HCT116 (cell line): ENCODE data around the gene NSD2.

ENCODE experiments used
- POLR2A ChIP-seq: IDR thresholded peaks from 2 replicates; pipeline ENCODE4 v1.7.0; 2011; ENCODE audit warnings: borderline replicate concordance; ENCODE audit not compliant: insufficient read depth, insufficient read length; ENCODE audit errors: extremely low read depth
- POLR2AphosphoS5 ChIP-seq: IDR thresholded peaks from 2 replicates; pipeline ENCODE4 v1.6.1; 2011; ENCODE audit warnings: mild to moderate bottlenecking, low read depth, low read length, moderate library complexity
- SRF ChIP-seq: IDR thresholded peaks from 2 replicates; pipeline ENCODE4 v1.6.1; 2012; ENCODE audit warnings: low read depth
- TF ChIP-seq, protein P1 (sequence below), 3 experiments: fragments of 200-600 bp in 1 of 3; sonication (generic) in 1 of 3; IDR thresholded peaks in 2 of 3; conservative IDR thresholded peaks in 1 of 3; 2 replicates each; pipeline ENCODE4 v1.5.1; 2012 to 2017; ENCODE audit warnings: low read depth in 2 of 3, low read length in 2 of 3, antibody characterized with exemption in 1 of 3, borderline replicate concordance in 1 of 3, control low read depth in 1 of 3, mild to moderate bottlenecking in 1 of 3, mixed read lengths in 1 of 3, mixed run types in 1 of 3, moderate library complexity in 1 of 3; ENCODE audit not compliant: insufficient read depth in 1 of 3
- TF ChIP-seq, protein P2 (sequence below): IDR thresholded peaks from 2 replicates; pipeline ENCODE4 v1.6.1; 2012; ENCODE audit warnings: low read depth

DNA sequence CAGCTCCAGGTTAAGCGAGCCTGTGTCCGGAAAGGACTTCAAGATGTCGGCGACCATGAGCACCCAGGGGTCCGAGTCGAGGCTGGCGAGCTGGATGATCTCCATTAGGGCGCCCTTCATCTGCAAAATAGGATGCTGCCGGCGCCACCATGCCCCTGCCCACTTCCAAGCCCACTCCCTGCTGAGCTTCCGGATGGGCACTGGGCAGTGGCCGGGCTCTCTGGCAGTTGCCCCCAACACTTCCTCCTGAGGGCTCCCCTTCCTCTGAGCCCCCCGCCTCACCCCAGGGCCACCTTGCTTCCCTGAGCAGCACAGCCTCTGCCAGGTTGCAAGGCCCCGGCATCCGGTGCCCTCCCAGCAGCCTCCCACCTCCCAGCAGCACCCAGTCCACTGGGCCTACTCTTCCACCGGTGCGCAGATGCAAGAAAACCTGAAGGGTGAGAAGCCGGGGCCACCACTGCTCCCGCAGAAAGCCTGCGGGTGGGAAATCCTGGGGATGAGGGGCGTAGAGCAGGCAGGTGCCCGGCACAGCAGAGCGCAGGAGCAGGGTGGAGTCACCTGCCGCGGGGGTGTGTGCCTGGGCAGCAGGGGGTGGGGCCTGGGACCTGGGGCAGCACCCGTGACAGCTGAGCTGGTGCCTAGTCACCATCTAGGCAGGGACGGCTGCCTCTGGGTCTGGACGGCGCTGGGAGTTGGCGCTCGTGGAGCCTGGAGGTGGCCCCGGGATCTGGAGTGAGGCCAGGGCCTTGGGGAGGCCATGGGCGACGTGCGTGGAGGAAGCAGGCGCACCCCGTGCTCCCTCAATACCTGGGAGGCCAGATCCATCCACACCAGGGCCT lies 120.6 kb downstream of the NSD2 start:
- TF ChIP-seq, protein P1, sequence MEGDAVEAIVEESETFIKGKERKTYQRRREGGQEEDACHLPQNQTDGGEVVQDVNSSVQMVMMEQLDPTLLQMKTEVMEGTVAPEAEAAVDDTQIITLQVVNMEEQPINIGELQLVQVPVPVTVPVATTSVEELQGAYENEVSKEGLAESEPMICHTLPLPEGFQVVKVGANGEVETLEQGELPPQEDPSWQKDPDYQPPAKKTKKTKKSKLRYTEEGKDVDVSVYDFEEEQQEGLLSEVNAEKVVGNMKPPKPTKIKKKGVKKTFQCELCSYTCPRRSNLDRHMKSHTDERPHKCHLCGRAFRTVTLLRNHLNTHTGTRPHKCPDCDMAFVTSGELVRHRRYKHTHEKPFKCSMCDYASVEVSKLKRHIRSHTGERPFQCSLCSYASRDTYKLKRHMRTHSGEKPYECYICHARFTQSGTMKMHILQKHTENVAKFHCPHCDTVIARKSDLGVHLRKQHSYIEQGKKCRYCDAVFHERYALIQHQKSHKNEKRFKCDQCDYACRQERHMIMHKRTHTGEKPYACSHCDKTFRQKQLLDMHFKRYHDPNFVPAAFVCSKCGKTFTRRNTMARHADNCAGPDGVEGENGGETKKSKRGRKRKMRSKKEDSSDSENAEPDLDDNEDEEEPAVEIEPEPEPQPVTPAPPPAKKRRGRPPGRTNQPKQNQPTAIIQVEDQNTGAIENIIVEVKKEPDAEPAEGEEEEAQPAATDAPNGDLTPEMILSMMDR (IDR thresholded peaks at IDR 0.05 in 2 of 3, conservative IDR thresholded peaks at IDR 0.05 in 1 of 3; ENCODE audit: borderline replicate concordance in 1 of 3, insufficient read depth in 1 of 3, low read depth in 2 of 3, low read length in 2 of 3): no peak
- TF ChIP-seq POLR2A: no peak
- TF ChIP-seq SRF: no peak
- no peak for TF ChIP-seq POLR2AphosphoS5
- TF ChIP-seq, protein P2, sequence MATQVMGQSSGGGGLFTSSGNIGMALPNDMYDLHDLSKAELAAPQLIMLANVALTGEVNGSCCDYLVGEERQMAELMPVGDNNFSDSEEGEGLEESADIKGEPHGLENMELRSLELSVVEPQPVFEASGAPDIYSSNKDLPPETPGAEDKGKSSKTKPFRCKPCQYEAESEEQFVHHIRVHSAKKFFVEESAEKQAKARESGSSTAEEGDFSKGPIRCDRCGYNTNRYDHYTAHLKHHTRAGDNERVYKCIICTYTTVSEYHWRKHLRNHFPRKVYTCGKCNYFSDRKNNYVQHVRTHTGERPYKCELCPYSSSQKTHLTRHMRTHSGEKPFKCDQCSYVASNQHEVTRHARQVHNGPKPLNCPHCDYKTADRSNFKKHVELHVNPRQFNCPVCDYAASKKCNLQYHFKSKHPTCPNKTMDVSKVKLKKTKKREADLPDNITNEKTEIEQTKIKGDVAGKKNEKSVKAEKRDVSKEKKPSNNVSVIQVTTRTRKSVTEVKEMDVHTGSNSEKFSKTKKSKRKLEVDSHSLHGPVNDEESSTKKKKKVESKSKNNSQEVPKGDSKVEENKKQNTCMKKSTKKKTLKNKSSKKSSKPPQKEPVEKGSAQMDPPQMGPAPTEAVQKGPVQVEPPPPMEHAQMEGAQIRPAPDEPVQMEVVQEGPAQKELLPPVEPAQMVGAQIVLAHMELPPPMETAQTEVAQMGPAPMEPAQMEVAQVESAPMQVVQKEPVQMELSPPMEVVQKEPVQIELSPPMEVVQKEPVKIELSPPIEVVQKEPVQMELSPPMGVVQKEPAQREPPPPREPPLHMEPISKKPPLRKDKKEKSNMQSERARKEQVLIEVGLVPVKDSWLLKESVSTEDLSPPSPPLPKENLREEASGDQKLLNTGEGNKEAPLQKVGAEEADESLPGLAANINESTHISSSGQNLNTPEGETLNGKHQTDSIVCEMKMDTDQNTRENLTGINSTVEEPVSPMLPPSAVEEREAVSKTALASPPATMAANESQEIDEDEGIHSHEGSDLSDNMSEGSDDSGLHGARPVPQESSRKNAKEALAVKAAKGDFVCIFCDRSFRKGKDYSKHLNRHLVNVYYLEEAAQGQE: no peak
